Stimulated activated CD8-positive, alpha-beta memory T cell treated with anti-CD3 and anti-CD28 coated beads, Interleukin-15, amount 100 ng/mL, for 48 hours (primary cell): ENCODE measurements around the gene LDB2.
"Not testable (repeated sequence)": the region's sequence is repeated elsewhere in the genome, so short reads cannot be mapped to it uniquely, and the experiment has no call there.

Source experiments
- DNase-seq, 2 donors: peaks; one replicate each; pipeline ENCODE4 v3.0.0-alpha.2; 2020; ENCODE audit warnings: low read depth in 2 of 2

LDB2 gene

GRCh38 chr4:16596267-16596666, 302.2 kb downstream of the LDB2 start:
- DNase-seq: no peak

- no peak for DNase-seq
These were observed 304.3 kb downstream of the LDB2 start for GRCh38 chr4:16594128-16594527.

GRCh38 chr4:16593386-16593785, 305.1 kb downstream of the LDB2 start:
- DNase-seq: no peak

GRCh38 chr4:16591272-16591826, 307.1 kb downstream of the LDB2 start:
- no peak for DNase-seq

- DNase-seq: no peak
These were observed 307.6 kb downstream of the LDB2 start for GRCh38 chr4:16590797-16591196.

- DNase-seq: no peak
These were observed 309.8 kb downstream of the LDB2 start for GRCh38 chr4:16588651-16589050.

- no peak for DNase-seq
These were observed 310.3 kb downstream of the LDB2 start for GRCh38 chr4:16588149-16588548.

GRCh38 chr4:16585053-16585452, 313.4 kb downstream of the LDB2 start:
- no peak for DNase-seq

GRCh38 chr4:16583764-16584163, 314.7 kb downstream of the LDB2 start:
- DNase-seq: no peak

GRCh38 chr4:16582526-16582925, 315.9 kb downstream of the LDB2 start:
- DNase-seq: no peak

GRCh38 chr4:16582036-16582435, 316.4 kb downstream of the LDB2 start:
- DNase-seq: no peak

GRCh38 chr4:16581117-16581516, 317.3 kb downstream of the LDB2 start:
- no peak for DNase-seq

- no peak for DNase-seq
These were observed 317.9 kb downstream of the LDB2 start for GRCh38 chr4:16580514-16580913.

- DNase-seq: no peak
These were observed 318.6 kb downstream of the LDB2 start for GRCh38 chr4:16579866-16580265.

- no peak for DNase-seq
These were observed 321.3 kb downstream of the LDB2 start for GRCh38 chr4:16577177-16577576.

GRCh38 chr4:16574981-16575380, 323.5 kb downstream of the LDB2 start:
- no peak for DNase-seq

- DNase-seq: no peak
These were observed 324.7 kb downstream of the LDB2 start for GRCh38 chr4:16573739-16574138.

- no peak for DNase-seq
These were observed 325.2 kb downstream of the LDB2 start for GRCh38 chr4:16573206-16573605.

GRCh38 chr4:16572631-16573030, 325.8 kb downstream of the LDB2 start:
- no peak for DNase-seq

GRCh38 chr4:16572161-16572560, 326.3 kb downstream of the LDB2 start:
- DNase-seq: no peak

GRCh38 chr4:16569790-16570189, 328.7 kb downstream of the LDB2 start:
- no peak for DNase-seq

GRCh38 chr4:16557316-16557715, 341.1 kb downstream of the LDB2 start:
- not testable (repeated sequence) for DNase-seq

- DNase-seq: no peak
These were observed 343.3 kb downstream of the LDB2 start for GRCh38 chr4:16555156-16555555.

- DNase-seq: no peak
These were observed 347.9 kb downstream of the LDB2 start for GRCh38 chr4:16550531-16550930.
